Heart left ventricle (tissue), 13 donors: ENCODE data around the gene LSM4.

Source experiments
- CTCF ChIP-seq, 12 donors: fragments of 200-600 bp; sonication (generic) in 4 of 12; IDR thresholded peaks; one replicate each; pipeline versions ENCODE4 v1.5.0 to v1.8.0; 2018 to 2022; ENCODE audit warnings: antibody characterized with exemption in 12 of 12, mild to moderate bottlenecking in 5 of 12
- POLR2A ChIP-seq, 2 donors: fragments of 450-650 bp; IDR thresholded peaks; one replicate each; pipeline ENCODE4 v1.6.1; 2017; ENCODE audit warnings: antibody characterized with exemption in 2 of 2, mild to moderate bottlenecking in 2 of 2, moderate library complexity in 2 of 2
- donor health status: ischemic (EF 13 %, LVEDD 7.1; RV severe dilation, severe dysfunction).
- donor health status: DM: no; HTN: yes; CAD: no.
- donor health status: DM: no; HTN: no; CAD: no.
- donor health status: ischemic (EF 25% LVEDD 6.9; RV normal size, moderate dysfunction).
- donor health status: ischemic (EF 25% LVEDD 5.7; RV mildly dilated, moderate dysfunction).
- donor health status: ischemic (EF 35%, LVEDD 5.7; RV mildly dilated, moderate dysfunction).
- donor health status: nonischemic (EF 11% LVEDD 7.7; RV severe dilation, severe dysfunction).
- donor health status: DM: yes; HTN: yes; CAD: no.
- donor health status: PGD.
- donor health status: ischemic (EF 29% LVEDD 5.4; RV normal size, mild dysfunction).
- donor health status: nonischemic (EF 23%, LVEDD 6.1; RV moderate dilation, normal function).

- no peak for TF ChIP-seq CTCF (IDR thresholded peaks at IDR 0.05)
- no peak for TF ChIP-seq POLR2A (IDR thresholded peaks at IDR 0.05)
These were observed 40.1 kb downstream of the LSM4 start for GRCh38 chr19:18282788-18283141.
